GM18519 (cell line): ENCODE results near the gene ALAD.
"Not testable (repeated sequence)": the region's sequence is repeated elsewhere in the genome, so short reads cannot be mapped to it uniquely, and the experiment has no call there.

Experiments used
- ATAC-seq: cut with Tn5 transposase; IDR thresholded peaks from one replicate; pipeline ENCODE4 v1.9.1; 2021; ENCODE audit warnings: mild to moderate bottlenecking, moderate library complexity; ENCODE audit not compliant: unreplicated experiment, low FRiP score

Gene ALAD

DNA sequence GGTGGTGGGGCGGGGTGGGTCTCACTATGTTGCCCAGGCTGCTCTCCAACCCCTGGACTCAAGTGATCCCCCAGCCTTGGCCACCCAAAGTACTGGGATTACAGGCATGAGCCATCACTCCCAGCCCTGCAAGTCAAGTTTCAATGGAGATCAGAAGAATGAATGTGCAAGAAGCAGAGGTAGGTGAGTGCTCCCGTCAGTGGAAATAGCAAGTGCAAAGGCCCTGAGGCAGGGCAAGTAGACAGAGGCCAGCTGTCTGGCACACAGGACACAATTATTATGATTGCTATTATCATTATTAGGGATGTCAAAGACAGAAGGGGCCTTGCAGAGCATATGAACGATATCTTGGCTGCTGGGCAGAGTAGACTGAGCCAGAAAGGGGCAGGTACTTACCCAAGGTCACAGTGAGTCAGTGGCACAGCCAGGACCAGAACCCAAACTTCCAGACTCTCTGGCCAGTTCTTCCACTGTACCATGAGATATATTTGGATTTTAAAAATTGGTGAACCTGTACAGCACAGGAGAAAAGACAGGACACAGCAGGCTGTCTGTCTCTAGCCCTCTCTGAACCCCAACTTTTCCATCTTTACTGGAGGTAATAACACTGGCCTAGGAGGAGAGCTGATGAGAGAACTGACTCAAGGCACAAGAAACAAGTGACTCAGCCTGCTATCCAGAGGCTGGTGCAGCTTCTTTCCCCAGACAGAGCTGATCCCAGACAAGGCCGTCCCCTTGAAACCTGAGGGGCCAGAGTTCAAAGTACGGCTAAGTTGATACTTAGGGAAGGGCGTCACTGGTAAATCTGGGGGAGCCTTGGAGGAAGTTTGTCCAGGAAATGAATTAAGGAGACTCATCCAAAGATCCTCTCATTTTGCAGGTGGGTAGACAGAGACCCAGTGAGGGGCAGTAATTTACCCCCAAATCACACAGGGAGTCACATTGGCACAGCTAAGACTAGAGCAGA is 25.7 kb downstream of the ALAD start:
- no peak for ATAC-seq

DNA sequence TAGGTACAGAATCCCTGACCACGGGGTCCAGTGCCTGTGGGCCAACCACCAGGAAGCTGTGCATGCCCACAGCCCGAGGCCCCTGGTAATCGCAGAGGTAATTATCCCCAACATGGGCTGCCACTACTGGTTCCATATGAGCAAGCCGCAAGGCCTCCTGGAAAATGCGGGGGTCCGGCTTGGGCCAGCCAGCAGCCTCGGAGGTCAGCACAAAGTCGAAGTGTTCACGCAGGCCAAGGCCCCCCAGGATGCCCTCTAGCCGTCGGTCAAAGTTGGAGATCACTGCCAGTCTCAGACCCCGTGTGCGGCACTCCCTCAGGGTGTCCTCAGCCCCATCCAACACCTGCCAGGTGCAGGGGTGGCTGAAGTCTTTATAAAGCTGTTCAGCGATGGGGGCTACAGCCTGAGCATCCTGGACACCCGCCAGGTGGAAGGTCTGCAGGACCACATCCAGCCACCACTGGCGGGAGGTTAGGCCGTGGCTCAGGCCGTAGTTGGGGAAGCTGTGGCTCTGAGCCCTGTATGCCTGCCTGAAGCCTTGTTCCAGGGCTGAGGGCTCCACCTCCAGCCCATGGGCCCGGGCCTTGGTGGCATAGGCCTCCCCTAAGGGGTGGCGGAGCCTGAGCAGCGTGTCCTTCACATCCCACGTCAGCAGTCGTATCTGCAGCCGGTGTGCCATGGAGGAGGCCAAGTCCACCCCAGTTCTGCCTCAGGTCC is 27.2 kb downstream of the ALAD start:
- ATAC-seq = no peak

DNA sequence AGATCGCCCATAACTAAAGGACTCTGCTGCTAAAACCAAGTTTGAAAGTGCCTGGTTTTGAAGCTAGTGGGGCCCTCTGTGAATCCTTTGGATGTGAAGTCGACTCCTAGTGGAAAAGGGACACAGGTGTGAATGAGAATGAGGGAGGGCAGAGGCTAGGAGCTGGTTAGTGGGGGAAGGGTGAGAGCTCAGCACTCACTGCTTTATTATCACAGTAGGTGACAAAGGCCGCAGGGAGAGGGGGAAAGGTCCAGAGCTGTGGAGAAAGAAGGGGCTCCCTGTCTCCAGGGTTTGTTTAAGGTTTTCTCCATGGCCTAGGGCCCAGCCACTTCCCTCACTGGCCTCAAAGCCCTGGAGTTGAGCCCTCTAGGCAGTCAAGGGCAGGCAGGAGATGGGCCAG is 27.8 kb downstream of the ALAD start:
- no peak for ATAC-seq

DNA sequence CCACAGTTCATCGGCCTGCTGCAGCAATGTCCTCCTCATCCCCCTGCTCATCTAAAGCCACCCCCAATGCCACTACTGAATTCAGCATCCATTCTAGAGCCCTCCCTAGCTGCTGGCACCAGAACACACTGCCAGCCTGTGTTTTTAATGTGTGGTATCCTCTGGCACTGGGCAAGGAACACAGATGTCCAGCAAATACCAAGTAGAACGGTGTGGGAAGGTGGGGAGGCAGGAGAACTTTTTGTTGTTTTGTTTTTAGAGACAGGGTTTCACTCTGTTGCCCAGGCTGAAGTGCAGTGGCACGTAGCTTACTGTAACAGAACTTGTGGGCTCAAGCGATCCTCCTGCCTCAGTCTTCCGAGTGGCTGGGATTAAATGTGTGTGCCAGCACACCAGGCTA is 29.0 kb downstream of the ALAD start:
- no peak for ATAC-seq

DNA sequence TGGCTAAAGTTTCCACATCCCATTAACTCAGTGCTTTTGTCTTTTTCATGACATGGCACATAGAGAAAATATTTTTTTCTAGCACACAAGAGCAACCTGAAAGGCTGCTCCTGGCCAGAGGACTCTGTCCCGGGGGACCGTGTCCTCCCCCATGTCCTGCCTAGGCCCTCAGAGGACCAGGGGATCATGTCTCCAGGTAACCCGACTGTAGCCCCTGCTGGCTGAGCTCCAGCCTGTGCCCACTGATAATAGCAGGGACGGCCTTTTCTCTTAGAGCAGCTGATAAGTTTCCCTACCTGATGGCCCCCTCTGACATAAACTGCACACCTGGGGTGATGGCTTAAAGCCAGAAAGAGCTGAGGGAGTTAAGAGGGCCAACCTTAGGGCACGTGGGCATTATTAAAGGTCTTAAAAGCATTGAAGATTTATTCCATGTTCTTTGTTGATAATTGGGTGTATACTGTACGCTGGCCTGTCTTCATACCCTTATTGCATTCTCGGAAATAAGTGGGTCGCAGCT is 30.2 kb downstream of the ALAD start:
- ATAC-seq = no peak

DNA sequence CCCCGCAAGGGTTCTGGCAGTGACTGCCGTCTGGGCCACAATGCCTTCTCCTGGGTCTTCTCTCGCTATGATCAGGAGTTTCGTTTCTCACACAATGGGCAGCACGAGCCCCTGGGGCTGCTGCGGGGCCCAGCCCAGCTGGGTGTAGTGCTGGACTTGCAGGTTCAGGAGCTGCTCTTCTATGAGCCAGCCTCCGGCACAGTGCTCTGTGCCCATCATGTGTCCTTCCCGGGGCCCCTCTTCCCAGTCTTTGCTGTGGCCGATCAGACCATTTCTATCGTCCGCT is 31.3 kb downstream of the ALAD start:
- no peak for ATAC-seq

DNA sequence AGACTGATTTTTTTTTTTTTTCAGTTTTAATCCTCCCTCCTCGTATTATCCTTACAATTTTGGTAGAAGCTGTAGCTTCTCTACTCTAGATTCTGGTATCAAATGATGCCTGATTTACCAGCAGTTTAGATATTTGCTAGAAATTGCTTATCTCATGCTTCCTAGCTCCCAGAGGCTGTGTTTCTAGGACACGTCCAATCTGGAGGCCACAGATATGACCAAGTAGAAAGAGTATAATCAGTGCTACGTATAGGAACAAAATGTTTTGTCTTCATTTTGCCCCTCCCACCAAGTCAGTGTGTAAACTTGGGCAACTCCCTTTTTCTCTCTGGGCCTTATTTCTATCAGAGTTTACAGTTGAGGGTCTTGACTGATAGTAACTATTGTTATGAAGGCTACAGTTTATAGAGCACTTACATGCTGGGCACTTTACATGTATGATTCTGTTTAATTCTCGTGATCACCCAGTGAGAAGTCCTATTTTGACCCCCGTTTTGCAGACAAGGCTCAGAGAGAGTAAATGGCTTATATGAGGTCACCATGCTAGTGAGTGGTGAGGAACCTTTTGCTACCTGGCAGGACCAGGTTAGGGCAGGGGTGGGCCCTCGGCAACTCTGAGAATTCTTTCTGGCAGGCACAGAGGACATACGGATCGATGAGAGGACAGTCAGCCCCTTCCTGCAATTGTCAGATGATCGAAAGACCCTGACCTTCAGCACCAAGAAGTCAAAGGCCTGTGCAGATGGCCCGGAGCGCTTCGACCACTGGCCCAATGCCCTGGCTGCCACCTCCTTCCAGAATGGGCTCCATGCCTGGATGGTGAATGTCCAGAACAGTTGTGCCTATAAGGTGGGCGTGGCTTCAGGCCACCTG is 31.9 kb downstream of the ALAD start:
- no peak for ATAC-seq

DNA sequence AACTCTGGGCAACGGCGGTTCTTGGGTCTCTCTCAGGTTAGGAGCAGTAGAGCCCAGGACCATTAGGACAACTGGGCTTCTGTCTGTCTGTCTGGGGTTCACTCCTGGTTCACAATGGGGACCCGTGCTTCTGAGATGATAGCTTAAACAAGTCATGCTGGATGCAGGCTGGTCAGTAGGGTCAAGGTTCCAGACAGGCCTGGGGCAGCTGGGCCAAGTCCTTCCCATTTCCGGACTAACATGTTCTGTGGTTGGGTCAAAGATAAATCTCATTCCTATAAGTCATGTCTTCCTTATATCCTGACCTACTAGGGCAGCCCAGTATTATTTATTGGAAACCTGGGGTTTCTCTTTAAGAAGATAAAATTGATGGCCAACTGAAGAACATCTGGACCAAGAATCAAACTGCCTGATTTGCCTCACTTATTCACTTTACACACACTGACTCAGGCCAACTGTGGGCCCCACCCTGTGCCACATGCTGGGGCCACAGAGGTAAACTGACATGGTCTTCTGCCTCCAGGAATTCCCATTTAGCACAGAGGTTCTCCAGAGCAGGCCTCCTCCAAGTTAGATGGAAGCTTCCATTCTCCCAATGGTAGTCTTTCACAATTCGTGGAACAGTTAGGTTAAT is 32.6 kb downstream of the ALAD start:
- ATAC-seq = no peak

DNA sequence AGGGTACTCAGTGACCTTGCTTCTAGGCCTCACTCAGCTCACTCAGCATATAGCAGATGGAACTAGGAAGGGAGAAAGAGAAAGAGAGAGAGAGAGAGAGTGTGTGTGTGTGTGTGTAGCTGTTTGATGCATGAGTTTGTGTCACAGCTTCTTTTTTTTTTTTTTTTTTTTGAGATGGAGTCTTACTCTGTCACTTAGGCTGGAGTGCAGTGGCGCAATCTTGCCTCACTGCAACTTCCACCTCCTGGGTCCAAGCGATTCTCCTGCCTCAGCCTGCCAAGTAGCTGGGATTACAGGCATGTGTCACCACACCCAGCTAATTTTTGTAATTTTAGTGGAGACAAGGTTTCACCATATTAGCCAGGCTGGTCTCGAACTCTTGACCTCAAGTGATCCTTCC is 35.4 kb downstream of the ALAD start:
- not testable (repeated sequence) for ATAC-seq

DNA sequence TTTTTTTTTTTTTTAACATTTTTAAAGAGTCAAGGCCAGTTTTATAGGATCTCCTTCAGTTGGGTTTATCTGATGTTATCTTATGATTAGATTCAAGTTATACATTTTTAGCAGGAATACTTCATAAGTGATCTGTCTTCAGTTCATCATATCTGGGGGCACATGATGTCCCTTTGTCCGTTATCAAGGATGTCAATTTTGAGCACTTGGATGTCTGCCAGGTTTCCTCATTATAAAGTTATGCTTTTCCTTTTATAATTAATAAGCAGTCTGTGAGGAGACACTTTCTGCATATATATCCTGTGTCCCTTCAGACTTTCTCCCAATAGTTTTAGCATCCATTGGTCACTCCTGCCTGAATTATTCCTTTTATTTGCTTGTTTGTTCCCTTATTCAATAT is 36.1 kb downstream of the ALAD start:
- ATAC-seq = no peak

DNA sequence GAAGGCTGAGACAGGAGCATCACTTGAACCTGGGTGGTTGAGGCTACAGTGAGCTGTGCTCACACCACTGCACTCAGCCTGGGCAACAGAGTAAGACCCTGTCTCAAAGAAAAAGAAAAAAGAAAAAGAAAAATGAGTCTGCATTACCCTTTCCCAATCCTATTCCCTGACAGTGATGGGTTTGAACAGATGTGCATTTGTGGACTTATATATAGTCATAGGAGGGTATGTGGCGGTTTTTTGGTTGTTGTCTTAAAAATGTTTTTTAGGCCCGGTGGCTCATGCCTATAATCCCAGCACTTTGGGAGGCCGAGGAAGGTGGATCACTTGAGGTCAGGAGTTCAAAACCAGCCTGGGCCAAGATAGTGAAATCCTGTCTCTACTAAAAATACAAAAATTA is 37.7 kb downstream of the ALAD start:
- no peak for ATAC-seq

DNA sequence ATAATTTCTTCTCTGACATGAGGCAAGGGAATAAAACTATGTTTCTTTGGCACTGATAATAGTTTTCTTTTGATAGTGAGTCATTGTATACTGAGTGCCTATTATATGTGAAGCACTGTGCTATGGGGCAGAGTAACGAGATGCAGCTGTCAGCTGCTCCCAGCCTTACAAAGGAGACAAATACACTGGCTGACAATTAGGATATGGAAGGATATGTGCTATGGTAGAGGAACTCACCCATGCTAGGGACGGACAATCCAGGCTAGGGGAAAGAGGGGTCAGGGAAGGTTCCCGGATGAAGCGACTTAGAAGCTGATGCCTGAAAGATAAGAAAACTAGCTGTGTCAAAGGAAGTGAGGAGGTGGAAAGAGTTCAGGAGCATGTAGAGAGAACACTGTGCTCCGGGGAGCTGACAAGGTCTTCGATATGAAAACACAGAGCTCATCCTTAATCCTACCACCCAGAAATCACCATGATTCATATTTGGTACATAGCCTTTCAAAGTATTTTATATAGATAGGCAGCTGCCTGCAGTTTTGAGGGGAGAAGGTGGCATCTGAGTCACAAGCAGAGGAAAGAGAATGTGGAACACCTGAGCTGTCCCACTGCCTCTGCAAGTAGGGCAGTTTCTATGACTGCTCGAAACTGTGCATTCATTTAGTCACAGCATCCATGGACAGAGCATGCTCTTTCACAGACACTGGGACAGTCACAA is 39.6 kb downstream of the ALAD start:
- ATAC-seq = no peak

DNA sequence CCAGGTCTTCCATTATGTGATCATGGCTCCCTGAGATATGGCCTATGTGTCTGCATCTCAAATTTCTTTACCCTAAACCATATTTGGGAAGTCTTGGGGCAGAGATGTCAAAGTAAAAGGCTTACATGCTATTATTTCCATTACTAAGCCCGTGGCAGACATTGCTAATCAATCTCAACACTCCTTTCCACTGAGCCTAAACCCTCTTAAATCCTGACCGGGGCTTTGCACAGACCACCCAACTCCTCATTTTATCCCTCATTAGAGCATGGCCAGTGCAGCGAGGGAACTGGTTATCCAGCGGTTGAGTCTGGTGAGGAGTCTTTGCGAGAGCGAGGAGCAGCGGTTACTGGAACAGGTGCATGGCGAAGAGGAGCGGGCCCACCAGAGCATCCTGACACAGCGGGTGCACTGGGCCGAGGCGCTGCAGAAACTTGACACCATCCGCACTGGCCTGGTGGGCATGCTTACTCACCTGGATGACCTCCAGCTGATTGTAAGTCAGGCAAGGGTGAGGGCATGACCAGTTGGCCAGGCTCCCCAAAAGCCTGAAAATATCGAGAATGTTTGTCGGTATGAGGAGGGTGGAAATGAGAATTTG is 40.7 kb downstream of the ALAD start:
- ATAC-seq = no peak

DNA sequence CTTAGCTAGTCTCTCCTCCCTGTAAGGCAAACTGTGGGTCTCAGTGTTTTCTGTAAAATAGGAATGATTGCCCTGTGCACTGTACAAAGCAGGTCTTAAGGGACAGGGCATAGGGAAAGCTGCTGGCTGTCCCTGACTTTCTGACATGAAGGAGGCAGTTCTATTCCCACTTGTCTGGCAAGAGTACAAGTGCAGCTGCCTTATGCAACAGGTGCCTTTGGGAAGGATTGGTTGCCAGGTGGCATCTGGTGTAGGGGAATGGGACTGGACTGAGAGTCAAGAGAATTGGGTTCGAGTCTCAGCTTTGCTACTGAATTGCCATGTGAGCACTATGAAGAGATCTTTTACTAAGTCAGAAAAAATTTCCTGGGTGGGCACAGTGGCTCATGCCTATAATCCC is 41.7 kb downstream of the ALAD start:
- no peak for ATAC-seq

DNA sequence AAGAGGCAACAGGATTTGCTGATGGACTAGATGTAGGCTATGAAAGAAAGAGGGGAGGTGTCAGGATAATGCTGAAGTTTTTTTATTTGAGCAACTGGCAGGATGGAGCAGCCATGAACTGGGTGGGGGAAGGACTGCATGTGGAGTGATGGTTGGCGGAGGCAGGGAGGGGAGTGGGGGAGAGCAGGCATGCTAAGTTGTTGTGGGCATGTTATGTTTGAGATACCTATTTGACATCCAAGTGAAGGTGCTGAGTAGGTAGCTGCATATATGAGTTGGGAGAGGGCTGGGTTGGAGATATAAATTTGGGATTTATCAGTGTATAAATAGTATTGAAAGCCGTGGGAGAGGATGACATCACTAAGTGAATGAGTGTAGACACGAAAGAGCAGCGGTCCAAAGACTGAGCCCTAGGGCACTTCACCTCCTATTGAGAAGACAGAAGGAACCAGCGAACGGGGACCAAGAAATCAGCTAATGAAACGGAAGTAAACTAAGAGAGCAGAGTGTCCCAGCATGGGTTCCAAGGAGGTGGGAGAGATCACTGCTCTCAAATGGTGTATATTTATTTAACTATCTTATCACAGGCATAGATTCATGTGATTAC is 44.3 kb downstream of the ALAD start:
- ATAC-seq = no peak

DNA sequence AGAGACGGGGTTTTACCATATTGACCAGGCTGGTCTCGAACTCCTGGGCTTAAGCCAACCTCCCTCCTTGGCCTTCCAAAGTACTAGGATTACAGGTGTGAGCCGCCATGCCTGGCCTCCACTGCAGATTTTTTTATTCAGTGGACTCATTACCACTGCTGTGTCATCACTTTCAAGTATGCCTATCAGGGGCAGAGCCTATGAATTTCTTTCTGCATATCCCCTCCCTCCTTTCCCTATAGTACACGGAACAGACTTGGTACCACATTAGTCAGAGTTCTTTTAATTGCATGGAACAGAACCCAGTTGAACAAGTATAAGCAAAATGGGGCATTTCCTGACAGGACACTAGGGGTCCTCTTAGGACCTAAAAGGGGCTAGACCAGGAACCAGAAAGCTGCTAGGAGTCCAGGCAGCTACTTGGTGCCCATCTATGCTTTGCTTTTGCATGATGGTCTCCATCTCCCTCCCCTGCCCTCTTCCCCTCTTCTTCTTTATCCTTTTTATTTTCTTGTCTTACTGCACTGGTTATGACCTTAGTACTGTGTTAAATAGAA is 46.0 kb downstream of the ALAD start:
- no peak for ATAC-seq

DNA sequence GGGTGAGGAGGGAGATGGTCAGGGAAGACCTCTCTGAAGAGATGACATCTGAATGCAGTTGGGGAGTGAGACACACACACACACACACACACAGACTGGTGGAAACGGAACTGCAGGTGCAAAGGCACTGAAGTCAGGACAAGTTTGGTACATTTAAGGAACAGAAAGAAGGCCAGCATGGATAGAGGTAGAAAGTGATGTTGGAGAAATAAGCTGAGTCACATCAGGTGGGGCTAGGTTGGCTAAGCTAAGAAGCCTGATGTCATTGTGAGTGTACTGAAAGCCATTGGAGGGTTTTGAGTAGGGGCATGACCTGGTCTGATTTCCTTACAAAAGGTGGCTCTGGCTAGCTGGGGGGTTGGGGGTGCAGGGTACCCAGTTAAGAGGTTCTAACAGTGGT is 48.7 kb downstream of the ALAD start:
- ATAC-seq = no peak

DNA sequence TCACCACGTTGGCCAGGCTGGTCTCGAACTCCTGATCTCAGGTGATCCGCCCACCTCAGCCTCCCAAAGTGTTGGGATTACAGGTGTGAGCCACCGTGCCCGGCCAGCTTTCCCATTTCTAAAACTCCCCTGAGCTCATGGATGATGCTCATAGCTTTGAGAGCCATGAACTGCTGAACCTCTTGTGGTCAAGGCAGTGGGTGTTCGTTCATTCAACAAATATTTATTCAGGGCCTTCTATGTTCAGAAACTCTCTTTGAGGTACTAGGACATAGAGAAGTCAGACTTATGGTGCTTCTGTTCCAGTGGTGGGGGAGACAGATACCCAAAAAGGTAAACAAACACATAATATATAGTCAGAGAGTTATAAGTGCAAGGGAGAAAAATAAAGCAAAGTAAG is 49.1 kb downstream of the ALAD start:
- ATAC-seq = no peak

DNA sequence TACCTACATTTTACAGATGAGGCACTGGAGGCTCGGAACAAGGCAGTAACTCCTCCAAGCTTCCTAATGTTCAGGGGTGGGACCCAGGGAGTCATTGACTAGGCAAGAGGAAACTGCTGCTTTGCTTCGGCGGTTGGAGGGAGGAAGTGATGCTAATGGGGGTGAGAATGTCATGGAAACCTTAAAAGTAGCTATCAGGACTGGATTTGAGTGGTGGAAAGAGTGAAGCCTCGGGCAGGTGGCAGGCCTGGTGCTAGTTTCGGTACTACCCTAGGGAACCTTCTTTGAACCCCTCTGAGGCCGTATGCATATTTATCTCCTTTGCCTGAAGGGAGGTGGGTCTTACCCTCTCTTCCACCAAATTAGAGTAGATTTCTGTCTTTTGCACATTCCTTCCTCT is 50.1 kb downstream of the ALAD start:
- ATAC-seq = no peak
